Spinal cord (tissue), 10 donors: ENCODE results near the gene POLR2B. TPM values are rescaled to one million over a fixed set of nuclear protein-coding genes. Genes with fewer than 3 reads are reported as not detected.
A peak's percentile ranks its signal among the peaks of the same experiment; 100 is the strongest.

Experiments used
- DNase-seq, 6 donors: peaks; one replicate each; pipeline versions ENCODE4 v3.0.0 to v3.0.0-alpha.2; 2013 to 2015; ENCODE audit warnings: low spot score in 6 of 6, low read depth in 4 of 6
- H3K27ac ChIP-seq: one replicate; pipeline ENCODE4 v1.5.1; 2013; ENCODE audit warnings: low read depth, low read length, control low read depth
- H3K27me3 ChIP-seq: one replicate; pipeline ENCODE4 v1.6.1; 2013; ENCODE audit warnings: low read length; ENCODE audit not compliant: control insufficient read depth, insufficient read depth
- H3K36me3 ChIP-seq: one replicate; pipeline ENCODE4 v1.6.1; 2013; ENCODE audit warnings: low read length; ENCODE audit not compliant: control insufficient read depth, insufficient read depth
- H3K4me1 ChIP-seq: one replicate; pipeline ENCODE4 v1.6.1; 2013; ENCODE audit warnings: low read length; ENCODE audit not compliant: control insufficient read depth, insufficient read depth
- H3K4me3 ChIP-seq: one replicate; pipeline ENCODE4 v1.5.1; 2013; ENCODE audit warnings: low read depth, low read length, control low read depth
- H3K9me3 ChIP-seq: one replicate; pipeline ENCODE4 v1.6.1; 2013; ENCODE audit warnings: low read length; ENCODE audit not compliant: control insufficient read depth, insufficient read depth
- WGBS: methylation state at CpG from one replicate; pipeline ENCODE4 v1.1.5; 2013; ENCODE audit warnings: missing lambda C conversion rate; ENCODE audit not compliant: insufficient coverage; 5-methylcytosine and 5-hydroxymethylcytosine counted together
- polyA plus RNA-seq, 2 donors: library from polyadenylated mRNA; unstranded; fragments of 120-200 nt; gene quantifications; one replicate each; pipeline ENCODE4 v1.2.1, GENCODE V29; 2013; ENCODE audit not compliant: insufficient read length in 2 of 2
- small RNA-seq: library from RNA; depleted of rRNA; stranded (forward); fragments of <200 nt; gene quantifications from one replicate; pipeline ENCODE3, GENCODE V24; 2014; ENCODE audit warnings: low replicate concordance
- total RNA-seq, 2 donors: library from RNA; depleted of rRNA in 1 of 2; stranded (reverse); fragments of 120-200 nt in 1 of 2; fragments of >200 nt in 1 of 2; gene quantifications; one replicate each; pipeline versions ENCODE4 v1.2.3 to v1.2.4, GENCODE V29; 2013 to 2014
- donor health status: healthy.

POLR2B gene
- total and polyA plus RNA-seq, 4 donors = 88.5 to 126 (median 99.6) TPM

GRCh38 chr4:57074744-57075143 is 96.0 kb downstream of the POLR2B start:
- no CpG with 5 or more reads among the region's 4 CpGs for WGBS
- Histone ChIP-seq H3K27ac (no peak overlapping the region), H3K9me3 (no peaks in the 10 kb centered on the region), H3K36me3 (no peaks in the 10 kb centered on the region), H3K4me1 (peaks cover 4% of the 10 kb centered on the region), H3K27me3 (no peaks in the 10 kb centered on the region), H3K4me3 (no peak overlapping the region)
- peak in 1 of 6 donors; percentile 55 for DNase-seq

- Histone ChIP-seq H3K27me3 (no peaks in the 10 kb centered on the region), H3K4me3 (no peak overlapping the region), H3K9me3 (no peaks in the 10 kb centered on the region), H3K27ac (no peak overlapping the region), H3K36me3 (no peaks in the 10 kb centered on the region), H3K4me1 (peaks cover 4% of the 10 kb centered on the region)
- peak in 1 of 6 donors; percentile 68 for DNase-seq
Measured at GRCh38 chr4:57075367-57075766, 96.7 kb downstream of the POLR2B start.

- DNase-seq = no peak
- no peaks in the 10 kb centered on the region for H3K9me3 ChIP-seq
- no peaks in the 10 kb centered on the region for H3K36me3 ChIP-seq
- WGBS = no CpG with 5 or more reads among the region's 4 CpGs
- H3K27ac ChIP-seq = no peak overlapping the region
- peaks cover 3% of the 10 kb centered on the region for H3K27me3 ChIP-seq
- H3K4me1 ChIP-seq = peaks cover 4% of the 10 kb centered on the region
- H3K4me3 ChIP-seq = no peak overlapping the region
Measured at GRCh38 chr4:57076646-57077045, 98.0 kb downstream of the POLR2B start.

- H3K4me1 ChIP-seq = peaks cover 4% of the 10 kb centered on the region
- H3K27ac ChIP-seq = no peak overlapping the region
- WGBS = 88% methylated on average over 8 of the region's 14 CpGs
Measured at GRCh38 chr4:57077550-57078343, 99.1 kb downstream of the POLR2B start.

GRCh38 chr4:57078685-57079521 is 100.2 kb downstream of the POLR2B start:
- peak in 2 of 6 donors; percentile 52 to 78 for DNase-seq
- H3K4me1 ChIP-seq = peaks cover 4% of the 10 kb centered on the region
- 24% methylated on average over 4 of the region's 10 CpGs for WGBS
- no peaks in the 10 kb centered on the region for H3K9me3 ChIP-seq
- peak overlapping the region; percentile 22 for H3K27ac ChIP-seq
- H3K36me3 ChIP-seq = no peaks in the 10 kb centered on the region
- H3K4me3 ChIP-seq = no peak overlapping the region
- peaks cover 3% of the 10 kb centered on the region for H3K27me3 ChIP-seq

More at GRCh38 chr4:57077550-57078343, 99.1 kb downstream of the POLR2B start:
- no peak overlapping the region for H3K4me3 ChIP-seq
- no peaks in the 10 kb centered on the region for H3K9me3 ChIP-seq
- H3K27me3 ChIP-seq = peaks cover 3% of the 10 kb centered on the region
- no peaks in the 10 kb centered on the region for H3K36me3 ChIP-seq
- no peak for DNase-seq

Small RNA genes lying within 50 kb of the gene (small RNA-seq; reads per million reads assigned to genes)
- not detected for gene RNU6-998P

Other genes with a start within 250 kb of the POLR2B start
- under 1 TPM in 1 of 2 donors, not detected in 1; 0.44 TPM for gene SPINK2, start 157.2 kb upstream of the POLR2B start, total RNA-seq
- gene SPINK2, start 157.2 kb upstream of the POLR2B start, polyA plus RNA-seq = 1 to 10 TPM; 1.3 to 1.6 TPM
- 10 to 100 TPM; 29.1 to 42.9 TPM for gene REST, start 71.0 kb upstream of the POLR2B start, total RNA-seq
- gene REST, start 71.0 kb upstream of the POLR2B start, polyA plus RNA-seq = 10 to 100 TPM; 12.3 to 14.7 TPM
- gene NOA1, start 1.3 kb upstream of the POLR2B start, total RNA-seq = 10 to 100 TPM; 14.0 to 14.5 TPM
- gene NOA1, start 1.3 kb upstream of the POLR2B start, polyA plus RNA-seq = 10 to 100 TPM; 16.3 to 17.2 TPM
- 100 to 1,000 TPM in 1 of 2 donors, 10 to 100 TPM in 1; 67.9 to 351 TPM for gene IGFBP7, start 131.5 kb downstream of the POLR2B start, total RNA-seq
- gene IGFBP7, start 131.5 kb downstream of the POLR2B start, polyA plus RNA-seq = 100 to 1,000 TPM; 123 to 130 TPM